NCI-H1417 treated with DMSO at 0.1 percent for 48 hours (cell line): Measurements from ENCODE around the gene SLC23A2.
"Not testable (repeated sequence)": the region's sequence is repeated elsewhere in the genome, so short reads cannot be mapped to it uniquely, and the experiment has no call there.

Experiments used
- DNase-seq: peaks from one replicate; lab custom pipeline; 2025; lab: John Stamatoyannopoulos, UW

SLC23A2 gene

DNA sequence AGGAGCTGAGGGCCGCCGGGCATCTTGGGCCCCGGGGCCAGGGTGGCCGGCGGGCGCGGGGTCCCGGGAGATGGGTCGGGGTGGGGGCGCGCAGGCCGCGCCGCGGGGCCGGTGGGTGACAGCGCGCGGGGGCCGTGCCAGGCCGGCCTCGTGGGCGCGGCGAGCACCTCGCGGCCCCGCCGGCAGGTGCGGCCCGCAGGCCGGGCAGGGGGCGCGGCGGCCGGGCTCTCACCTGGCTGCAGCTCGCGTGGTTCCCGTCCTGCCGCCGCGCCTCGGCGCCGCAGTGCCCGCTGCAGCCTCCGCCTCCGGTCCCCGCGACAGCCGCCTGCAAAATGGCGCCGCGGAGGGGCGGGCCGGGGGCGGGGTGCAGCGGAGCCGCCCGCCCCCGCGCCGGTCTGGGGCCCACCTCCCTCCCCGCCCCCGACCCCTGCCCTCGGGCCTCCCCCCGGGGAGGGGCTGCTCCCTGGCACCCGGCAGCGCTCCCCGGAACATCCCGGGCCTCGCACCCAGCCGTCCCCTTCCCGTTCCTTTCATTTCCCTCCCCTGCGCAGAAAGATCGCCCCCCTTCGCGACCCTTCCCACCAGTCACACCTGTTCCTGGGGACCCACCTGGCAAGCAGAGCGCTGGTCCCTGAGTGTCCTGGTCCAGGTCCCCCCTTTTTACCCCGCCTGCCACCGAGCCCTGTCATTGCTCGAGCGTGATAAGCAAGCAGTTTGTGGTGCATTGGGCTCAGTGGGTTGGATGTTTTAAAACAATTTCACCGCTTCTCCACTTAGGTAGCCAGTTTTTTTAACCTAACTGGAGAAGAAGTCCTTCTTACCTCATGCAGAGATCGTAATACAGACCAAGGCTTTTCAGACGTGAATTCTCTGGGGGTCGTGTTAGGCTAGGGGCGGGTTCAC, at the start of gene SLC23A2:
SLC23A2 (minus strand) TSS at position 337 of the 903 bp plus-strand sequence. CDS start 68,948 bp downstream, outside the sequence.
- DNase-seq: no peak

DNA sequence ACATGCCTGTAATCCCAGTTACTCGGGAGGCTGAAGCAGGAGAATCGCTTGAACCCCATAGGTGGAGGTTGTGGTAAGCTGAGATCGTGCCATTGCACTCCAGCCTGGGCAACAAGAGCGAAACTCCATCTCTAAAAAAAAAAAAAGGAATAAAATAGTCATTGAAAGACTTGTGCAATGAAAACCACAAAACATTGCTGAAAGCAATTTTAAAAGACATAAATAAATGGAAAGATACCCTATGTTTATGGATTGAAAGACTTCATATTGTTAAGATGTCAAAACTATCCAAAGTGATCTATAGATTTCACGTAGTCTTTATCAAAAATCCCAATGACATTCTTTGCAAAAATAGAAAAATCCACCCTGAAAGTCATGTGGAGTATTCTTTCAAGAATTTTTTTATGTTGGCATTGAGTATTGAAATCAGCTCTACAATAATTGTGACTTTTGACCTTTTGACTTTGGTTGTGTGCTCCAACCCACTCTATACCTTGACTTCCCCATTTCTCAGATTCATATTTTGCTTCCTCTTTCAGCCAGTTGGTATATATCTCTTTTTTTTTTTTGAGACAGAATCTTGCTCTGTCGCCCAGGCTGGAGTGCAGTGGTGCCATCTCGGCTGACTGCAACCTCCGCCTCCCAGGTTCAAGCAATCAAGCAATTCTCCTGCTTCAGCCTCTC, 45.5 kb upstream of the SLC23A2 start:
- no peak for DNase-seq

DNA sequence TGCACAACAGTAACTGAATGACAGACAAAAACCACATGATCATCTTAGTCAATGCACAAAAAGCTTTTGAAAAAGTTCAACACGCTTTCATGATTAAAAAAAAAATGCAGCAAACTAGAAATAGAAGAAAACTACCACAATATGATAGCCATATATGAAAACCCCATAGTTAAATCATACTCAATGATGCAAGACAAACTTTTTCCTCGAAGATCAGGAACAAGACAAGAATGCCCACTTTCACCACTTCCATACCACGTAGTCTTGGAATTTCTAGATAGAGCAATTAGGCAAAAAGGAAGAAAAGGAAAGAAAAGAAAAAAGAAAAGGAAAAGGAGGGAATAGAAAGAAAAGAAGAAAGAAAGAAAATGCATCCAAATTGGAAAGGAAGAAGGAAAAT, 44.6 kb upstream of the SLC23A2 start:
- DNase-seq: no peak

- DNase-seq: no peak
These were observed 42.8 kb upstream of the SLC23A2 start for GRCh38 chr20:5044075-5044620.

GRCh38 chr20:5041433-5041832, 40.1 kb upstream of the SLC23A2 start:
- no peak for DNase-seq

DNA sequence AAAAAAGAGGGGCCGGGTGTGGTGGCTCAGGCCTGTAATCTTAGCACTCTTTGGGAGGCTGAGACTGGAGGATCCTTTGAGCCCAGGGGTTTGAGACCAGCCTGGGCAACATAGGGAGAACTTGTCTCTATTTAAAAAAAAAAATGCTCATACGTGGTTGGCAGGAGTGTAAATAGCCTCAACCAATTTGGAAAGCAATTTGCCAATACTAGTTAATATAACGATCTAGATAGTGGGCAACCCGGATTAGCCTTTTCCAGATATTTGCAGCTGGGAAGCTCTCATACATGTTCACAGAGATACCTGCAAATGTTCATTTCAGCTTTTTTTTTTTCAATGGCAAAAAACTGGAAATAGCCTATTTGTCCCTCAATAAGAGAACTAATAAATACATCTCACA, 39.0 kb upstream of the SLC23A2 start:
- no peak for DNase-seq

DNA sequence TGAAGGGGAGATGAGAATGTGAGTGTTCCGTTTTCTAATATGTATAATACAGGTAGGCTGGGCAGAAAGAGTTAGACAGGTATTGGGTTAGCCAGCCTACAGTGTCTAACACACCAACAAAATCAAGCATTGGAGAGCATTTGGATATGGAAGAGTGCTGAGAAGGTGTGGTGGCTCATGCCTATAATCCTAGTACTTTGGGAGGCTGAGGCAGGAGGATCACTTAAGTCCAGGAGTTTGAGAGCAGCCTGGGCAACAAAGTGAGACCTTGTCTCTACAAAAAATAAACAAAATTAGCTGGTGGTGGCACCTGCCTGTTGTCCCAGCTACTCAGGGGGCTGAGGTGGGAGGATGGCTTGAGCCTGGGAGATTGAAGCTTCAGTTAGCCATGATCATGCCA, 38.6 kb upstream of the SLC23A2 start:
- no peak for DNase-seq

DNA sequence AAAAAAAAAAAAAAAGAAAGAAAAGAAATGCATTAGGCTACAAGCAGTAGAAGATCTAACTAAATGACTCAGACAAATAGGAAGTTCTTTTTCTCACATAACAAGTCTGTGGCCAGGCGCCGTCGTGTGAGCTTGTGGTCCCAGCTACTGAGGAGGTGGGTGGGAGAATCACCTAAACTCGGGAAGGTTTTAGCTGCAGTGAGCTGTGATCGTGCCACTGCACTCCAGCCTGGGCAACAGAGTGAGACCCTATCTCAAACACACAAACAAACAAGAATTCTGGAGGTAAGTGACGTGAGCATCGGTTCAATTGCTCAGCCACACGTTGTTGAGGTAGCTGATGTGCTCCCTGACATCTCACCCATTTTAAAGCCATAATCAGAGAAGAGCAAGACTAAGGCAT, 37.9 kb upstream of the SLC23A2 start:
- no peak for DNase-seq

DNA sequence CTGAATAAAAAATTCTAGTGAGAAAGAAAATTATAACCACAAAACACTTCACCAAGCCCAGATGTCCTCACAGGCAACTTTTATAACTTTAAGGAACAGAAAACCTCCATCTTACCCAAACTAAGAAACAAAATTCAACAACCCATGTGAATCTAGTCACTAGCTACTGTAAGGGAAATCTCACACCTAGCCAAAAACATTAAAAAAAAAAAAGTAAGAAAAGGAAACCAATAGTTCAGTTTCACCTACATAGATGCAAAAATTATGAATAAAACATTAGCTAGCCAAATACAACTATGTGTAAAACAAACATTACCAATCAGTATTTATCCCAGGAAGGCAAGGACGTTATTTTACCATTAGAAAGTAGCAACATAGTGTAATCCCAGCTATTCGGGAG, 35.5 kb upstream of the SLC23A2 start:
- no peak for DNase-seq

GRCh38 chr20:5035518-5035917, 34.2 kb upstream of the SLC23A2 start:
- DNase-seq: not testable (repeated sequence)

DNA sequence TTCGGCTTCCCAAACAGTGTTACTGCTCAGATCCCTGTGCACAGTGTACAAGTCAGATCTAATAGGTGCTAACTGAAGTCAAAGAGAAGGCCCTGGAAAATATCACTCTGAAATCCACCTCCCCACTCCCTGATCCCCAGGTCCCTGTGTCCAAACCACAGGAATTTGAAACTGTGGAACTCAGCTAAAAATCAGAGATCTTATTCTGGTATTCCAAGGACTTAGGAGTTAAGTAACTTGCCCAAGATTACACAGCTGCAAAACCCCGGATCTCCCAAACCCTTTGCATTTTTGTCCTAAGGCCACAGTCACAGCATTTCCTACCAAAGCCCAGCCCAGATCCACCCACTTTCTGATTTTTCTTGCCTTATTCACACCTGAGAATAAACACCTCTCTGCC, 32.3 kb upstream of the SLC23A2 start:
- no peak for DNase-seq

GRCh38 chr20:5031701-5032100, 30.4 kb upstream of the SLC23A2 start:
- DNase-seq: not testable (repeated sequence)

GRCh38 chr20:5031206-5031557, 29.9 kb upstream of the SLC23A2 start:
- DNase-seq: no peak

DNA sequence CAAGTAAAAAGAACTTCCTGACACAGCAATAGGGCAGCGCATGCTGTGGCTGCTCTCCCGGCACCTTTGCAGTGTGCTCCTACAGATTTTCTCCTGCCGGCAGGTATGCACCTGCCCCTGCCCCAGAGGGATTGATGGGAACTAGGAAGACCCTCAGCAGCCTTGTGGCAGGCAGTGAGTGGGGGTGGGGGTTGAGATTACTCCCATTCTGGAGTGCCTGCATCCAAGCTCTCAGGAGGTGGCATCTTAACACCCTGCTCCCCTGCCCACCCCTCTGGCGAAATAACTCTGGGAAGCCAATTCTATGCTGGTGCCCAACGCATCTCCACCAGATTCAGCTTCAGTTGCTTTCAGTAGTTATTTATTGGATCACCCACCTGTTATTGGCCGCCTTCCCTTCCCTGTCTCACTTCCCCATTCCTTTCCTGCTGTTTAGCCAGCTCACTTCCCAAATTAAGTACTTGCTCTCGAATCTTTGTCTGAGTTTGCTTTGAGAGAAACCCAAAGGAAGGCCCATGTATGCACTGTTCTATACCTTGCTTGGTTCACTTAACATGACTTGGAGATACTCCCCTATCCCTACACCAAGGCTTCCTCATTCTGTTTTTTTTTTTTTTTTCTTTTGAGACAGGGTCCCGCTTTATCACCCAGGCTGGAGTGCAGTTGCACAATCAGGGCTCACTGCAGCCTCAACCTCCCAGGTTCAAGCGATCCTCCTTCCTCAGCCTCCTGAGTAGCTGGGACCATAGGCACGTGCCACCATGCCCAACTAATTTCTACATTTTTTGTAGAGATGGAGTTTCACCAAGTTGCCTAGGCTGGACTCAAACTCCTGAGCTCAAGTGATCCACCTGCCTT, 29.3 kb upstream of the SLC23A2 start:
- no peak for DNase-seq

GRCh38 chr20:5028258-5029059, 27.1 kb upstream of the SLC23A2 start:
- DNase-seq: not testable (repeated sequence)

- no peak for DNase-seq
These were observed 23.7 kb upstream of the SLC23A2 start for GRCh38 chr20:5024982-5025381.

- DNase-seq: no peak
These were observed 22.8 kb upstream of the SLC23A2 start for GRCh38 chr20:5024103-5024502.

- DNase-seq: not testable (repeated sequence)
These were observed 21.9 kb upstream of the SLC23A2 start for GRCh38 chr20:5023171-5023570.

- DNase-seq: no peak
These were observed 19.4 kb upstream of the SLC23A2 start for GRCh38 chr20:5020760-5021159.

GRCh38 chr20:5013682-5014447, 12.6 kb upstream of the SLC23A2 start:
- no peak for DNase-seq
